Measurements from ENCODE around the gene MLH1. TPM values are rescaled to one million over a fixed set of nuclear protein-coding genes. Genes with fewer than 3 reads are reported as not detected.

The MLH1 gene
- total and polyA plus RNA-seq, 2 donors from 2014 or later = 22.9 to 29.2 TPM

DNA sequence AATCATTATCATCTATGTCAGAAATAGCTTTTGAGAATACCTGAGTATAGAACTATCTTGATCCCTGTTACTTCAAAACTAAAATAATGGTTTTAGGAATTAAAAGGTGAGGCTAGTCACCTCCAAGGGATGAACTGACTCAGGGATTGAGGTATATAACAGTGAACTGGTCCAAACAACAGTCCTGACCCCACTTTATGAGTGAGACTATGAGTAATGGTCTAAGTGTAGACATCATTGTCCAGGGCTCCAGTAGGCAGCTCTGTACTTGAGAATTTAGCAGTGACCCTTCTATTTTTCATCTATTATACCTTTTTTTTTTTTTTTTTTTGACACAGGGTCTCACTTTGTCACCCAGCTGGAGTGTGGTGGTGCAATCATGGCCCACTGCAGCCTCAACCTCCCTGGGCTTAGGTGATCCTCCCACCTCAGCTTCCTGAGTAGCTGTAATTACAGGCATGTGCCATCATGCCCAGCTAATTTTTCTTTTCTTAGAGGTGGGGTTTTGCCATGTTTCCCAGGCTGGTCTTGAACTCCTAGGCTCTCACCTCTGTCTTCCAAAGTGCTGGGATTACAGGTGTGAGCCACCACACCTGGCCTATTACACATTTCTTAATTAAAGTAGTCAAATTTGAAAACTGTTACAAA is 36.3 kb downstream of the MLH1 start:
- intact Hi-C loops (cut with DNase I) = no loop called here
- no peaks in the 10 kb centered on the region for H3K27me3 ChIP-seq (ENCODE audit: control insufficient read depth, insufficient read depth, low read length)
- H3K9me3 ChIP-seq (ENCODE audit: control insufficient read depth in 2 of 3, insufficient read depth in 1 of 3, low read length in 3 of 3) = no peaks in the 10 kb centered on the region
- no peak for DNase-seq
- no peak for FAIRE-seq
- H3K36me3 ChIP-seq (ENCODE audit: control insufficient read depth in 2 of 3, insufficient read depth in 3 of 3, low read length in 3 of 3) = peaks cover 0 to 27% (median 16%) of the 10 kb centered on the region in 3 donors
- no peak overlapping the region for H3K9ac ChIP-seq (ENCODE audit: low read length in 3 of 3)
- H3K4me1 ChIP-seq (ENCODE audit: control insufficient read depth in 2 of 3, insufficient read depth in 2 of 3, low read depth in 1 of 3, low read length in 3 of 3) = no peaks in the 10 kb centered on the region
- TF ChIP-seq, protein P1, sequence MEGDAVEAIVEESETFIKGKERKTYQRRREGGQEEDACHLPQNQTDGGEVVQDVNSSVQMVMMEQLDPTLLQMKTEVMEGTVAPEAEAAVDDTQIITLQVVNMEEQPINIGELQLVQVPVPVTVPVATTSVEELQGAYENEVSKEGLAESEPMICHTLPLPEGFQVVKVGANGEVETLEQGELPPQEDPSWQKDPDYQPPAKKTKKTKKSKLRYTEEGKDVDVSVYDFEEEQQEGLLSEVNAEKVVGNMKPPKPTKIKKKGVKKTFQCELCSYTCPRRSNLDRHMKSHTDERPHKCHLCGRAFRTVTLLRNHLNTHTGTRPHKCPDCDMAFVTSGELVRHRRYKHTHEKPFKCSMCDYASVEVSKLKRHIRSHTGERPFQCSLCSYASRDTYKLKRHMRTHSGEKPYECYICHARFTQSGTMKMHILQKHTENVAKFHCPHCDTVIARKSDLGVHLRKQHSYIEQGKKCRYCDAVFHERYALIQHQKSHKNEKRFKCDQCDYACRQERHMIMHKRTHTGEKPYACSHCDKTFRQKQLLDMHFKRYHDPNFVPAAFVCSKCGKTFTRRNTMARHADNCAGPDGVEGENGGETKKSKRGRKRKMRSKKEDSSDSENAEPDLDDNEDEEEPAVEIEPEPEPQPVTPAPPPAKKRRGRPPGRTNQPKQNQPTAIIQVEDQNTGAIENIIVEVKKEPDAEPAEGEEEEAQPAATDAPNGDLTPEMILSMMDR (IDR thresholded peaks at IDR 0.05; ENCODE audit: borderline replicate concordance, extremely low read depth, insufficient read depth) = no peak
- H3K27ac ChIP-seq (ENCODE audit: low read depth in 2 of 2, low read length in 2 of 2) = no peak overlapping the region
- H3K4me3 ChIP-seq (ENCODE audit: low read length in 3 of 3) = no peak overlapping the region

DNA sequence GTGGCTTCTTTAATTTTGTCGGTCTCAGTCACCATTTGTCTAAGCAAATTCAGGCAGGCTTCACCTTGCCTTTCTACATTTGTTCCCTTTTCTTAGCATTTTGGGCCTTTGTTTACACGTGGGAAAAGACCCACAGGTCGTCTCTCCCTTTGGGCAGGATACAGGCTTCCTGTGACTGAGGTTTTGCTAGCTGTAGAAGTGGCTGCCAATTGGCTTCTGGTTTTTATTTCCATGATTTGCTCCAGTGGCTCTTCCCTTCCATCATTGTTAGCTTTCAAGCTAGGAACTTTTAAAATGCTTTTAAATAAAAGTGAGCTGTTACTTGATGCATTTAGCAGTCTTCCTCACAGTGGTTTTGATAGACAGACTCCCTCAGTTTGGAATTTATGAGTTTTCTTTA is 37.3 kb downstream of the MLH1 start:
- Histone ChIP-seq H3K4me3 (ENCODE audit: low read length in 3 of 3) (no peak overlapping the region), H3K36me3 (ENCODE audit: control insufficient read depth in 2 of 3, insufficient read depth in 3 of 3, low read length in 3 of 3) (peaks cover 0 to 26% (median 16%) of the 10 kb centered on the region in 3 donors), H3K4me1 (ENCODE audit: control insufficient read depth in 2 of 3, insufficient read depth in 2 of 3, low read depth in 1 of 3, low read length in 3 of 3) (no peaks in the 10 kb centered on the region), H3K27ac (ENCODE audit: low read depth in 2 of 2, low read length in 2 of 2) (no peak overlapping the region), H3K9me3 (ENCODE audit: control insufficient read depth in 2 of 3, insufficient read depth in 1 of 3, low read length in 3 of 3) (no peaks in the 10 kb centered on the region), H3K27me3 (ENCODE audit: control insufficient read depth, insufficient read depth, low read length) (no peaks in the 10 kb centered on the region), H3K9ac (ENCODE audit: low read length in 3 of 3) (no peak overlapping the region)
- TF ChIP-seq, protein P1 (IDR thresholded peaks at IDR 0.05; ENCODE audit: borderline replicate concordance, extremely low read depth, insufficient read depth) = no peak
- FAIRE-seq (no peak), DNase-seq (no peak)
- intact Hi-C loops (cut with DNase I) = no loop called here

DNA sequence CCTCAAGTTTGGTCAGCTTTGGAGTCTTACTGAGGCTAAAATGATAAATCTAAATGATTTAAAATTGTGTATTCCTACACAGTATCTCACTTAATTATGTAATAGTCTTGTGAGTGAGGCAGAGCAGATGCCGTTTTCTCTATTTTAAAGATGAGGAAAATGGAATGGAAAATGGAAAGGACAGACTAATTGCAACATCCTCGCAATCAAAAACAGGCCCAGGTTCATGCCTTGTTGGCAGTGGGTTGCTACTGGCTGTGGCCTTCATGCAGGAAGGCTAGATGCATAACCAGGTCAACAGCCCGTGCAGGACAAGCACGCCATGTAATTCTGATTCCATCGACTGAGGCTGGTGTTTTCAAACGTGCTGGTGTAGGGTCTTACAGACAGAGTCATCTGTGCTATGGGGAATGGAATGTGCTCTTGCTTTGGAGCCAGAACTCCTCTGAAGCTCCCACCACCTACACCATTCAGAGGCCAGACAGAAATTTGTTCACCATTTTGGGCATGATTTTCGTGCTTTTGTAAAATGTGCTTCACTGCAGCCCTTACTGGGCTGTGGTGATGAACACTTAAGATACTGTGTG is 37.9 kb downstream of the MLH1 start:
- H3K9ac ChIP-seq (ENCODE audit: low read length in 3 of 3) = no peak overlapping the region
- H3K27me3 ChIP-seq (ENCODE audit: control insufficient read depth, insufficient read depth, low read length) = no peaks in the 10 kb centered on the region
- H3K4me1 ChIP-seq (ENCODE audit: control insufficient read depth in 2 of 3, insufficient read depth in 2 of 3, low read depth in 1 of 3, low read length in 3 of 3) = no peaks in the 10 kb centered on the region
- TF ChIP-seq, protein P1 (IDR thresholded peaks at IDR 0.05; ENCODE audit: borderline replicate concordance, extremely low read depth, insufficient read depth) = no peak
- DNase-seq = no peak
- H3K36me3 ChIP-seq (ENCODE audit: control insufficient read depth in 2 of 3, insufficient read depth in 3 of 3, low read length in 3 of 3) = peaks cover 3 to 27% (median 18%) of the 10 kb centered on the region in 3 donors
- no peak overlapping the region for H3K4me3 ChIP-seq (ENCODE audit: low read length in 3 of 3)
- intact Hi-C loops (cut with DNase I) = no loop called here
- H3K27ac ChIP-seq (ENCODE audit: low read depth in 2 of 2, low read length in 2 of 2) = no peak overlapping the region
- FAIRE-seq = no peak
- peaks cover under 1 to 4% (median 2%) of the 10 kb centered on the region in 3 donors for H3K9me3 ChIP-seq (ENCODE audit: control insufficient read depth in 2 of 3, insufficient read depth in 1 of 3, low read length in 3 of 3)

Data from kidney (tissue), 14 donors.